Nephron (organoid): ENCODE results near the gene GIMAP2.

Experiments
- H3K27ac Mint-ChIP-seq, 3 experiments: 2 replicates each; pipeline ENCODE4 v1.8.0; 2020; ENCODE audit warnings: mixed read lengths in 3 of 3, mild to moderate bottlenecking in 2 of 3, moderate library complexity in 1 of 3
- H3K27me3 Mint-ChIP-seq: 2 replicates; pipeline ENCODE4 v1.8.0; 2021; ENCODE audit warnings: low read depth, mild to moderate bottlenecking, moderate library complexity, mixed read lengths
- H3K36me3 Mint-ChIP-seq: 2 replicates; pipeline ENCODE4 v1.8.0; 2020; ENCODE audit warnings: low read depth, mixed read lengths
- H3K4me1 Mint-ChIP-seq: 2 replicates; pipeline ENCODE4 v1.8.0; 2020; ENCODE audit warnings: mixed read lengths
- H3K4me3 Mint-ChIP-seq, 3 experiments: 2 replicates each; pipeline ENCODE4 v1.8.0; 2020; ENCODE audit warnings: mild to moderate bottlenecking in 3 of 3, mixed read lengths in 3 of 3, moderate library complexity in 2 of 3
- H3K9me3 Mint-ChIP-seq: 2 replicates; pipeline ENCODE4 v1.8.0; 2020; ENCODE audit warnings: mixed read lengths
- TF ChIP-seq, protein P1 (sequence below), 3 experiments: fragments of 200-600 bp; sonication (generic); IDR thresholded peaks; one replicate each; pipeline ENCODE4 v1.5.0; 2021; ENCODE audit warnings: antibody characterized with exemption in 3 of 3; ENCODE audit not compliant: unreplicated experiment in 3 of 3

Gene GIMAP2

DNA sequence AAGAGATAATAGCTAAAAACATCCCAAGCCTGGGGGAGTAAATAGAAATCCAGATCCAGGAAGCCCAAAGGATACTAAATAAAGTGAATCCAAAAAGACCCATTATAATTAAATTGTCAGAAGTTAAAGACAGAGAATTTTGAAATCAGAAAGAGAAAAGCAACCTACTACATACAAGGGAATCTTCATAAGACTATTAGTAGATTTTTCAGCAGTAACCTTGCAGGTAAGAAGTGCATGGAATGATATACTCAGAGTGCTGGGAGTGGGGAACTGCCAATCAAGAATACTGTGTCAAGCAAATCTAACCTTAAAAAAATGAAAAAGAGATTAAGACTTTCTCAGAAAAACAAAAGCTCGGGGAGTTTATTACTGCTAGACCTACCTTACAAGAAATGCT lies 17.7 kb downstream of the GIMAP2 start:
- TF ChIP-seq, protein P1, sequence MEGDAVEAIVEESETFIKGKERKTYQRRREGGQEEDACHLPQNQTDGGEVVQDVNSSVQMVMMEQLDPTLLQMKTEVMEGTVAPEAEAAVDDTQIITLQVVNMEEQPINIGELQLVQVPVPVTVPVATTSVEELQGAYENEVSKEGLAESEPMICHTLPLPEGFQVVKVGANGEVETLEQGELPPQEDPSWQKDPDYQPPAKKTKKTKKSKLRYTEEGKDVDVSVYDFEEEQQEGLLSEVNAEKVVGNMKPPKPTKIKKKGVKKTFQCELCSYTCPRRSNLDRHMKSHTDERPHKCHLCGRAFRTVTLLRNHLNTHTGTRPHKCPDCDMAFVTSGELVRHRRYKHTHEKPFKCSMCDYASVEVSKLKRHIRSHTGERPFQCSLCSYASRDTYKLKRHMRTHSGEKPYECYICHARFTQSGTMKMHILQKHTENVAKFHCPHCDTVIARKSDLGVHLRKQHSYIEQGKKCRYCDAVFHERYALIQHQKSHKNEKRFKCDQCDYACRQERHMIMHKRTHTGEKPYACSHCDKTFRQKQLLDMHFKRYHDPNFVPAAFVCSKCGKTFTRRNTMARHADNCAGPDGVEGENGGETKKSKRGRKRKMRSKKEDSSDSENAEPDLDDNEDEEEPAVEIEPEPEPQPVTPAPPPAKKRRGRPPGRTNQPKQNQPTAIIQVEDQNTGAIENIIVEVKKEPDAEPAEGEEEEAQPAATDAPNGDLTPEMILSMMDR (IDR thresholded peaks at IDR 0.05; ENCODE audit: unreplicated experiment in 3 of 3): no peak
- Mint-ChIP-seq H3K9me3 (peaks cover 53% of the 10 kb centered on the region), H3K36me3 (peaks cover 3% of the 10 kb centered on the region), H3K4me3 (no peak overlapping the region), H3K4me1 (no peaks in the 10 kb centered on the region), H3K27me3 (no peaks in the 10 kb centered on the region), H3K27ac (no peak overlapping the region)

DNA sequence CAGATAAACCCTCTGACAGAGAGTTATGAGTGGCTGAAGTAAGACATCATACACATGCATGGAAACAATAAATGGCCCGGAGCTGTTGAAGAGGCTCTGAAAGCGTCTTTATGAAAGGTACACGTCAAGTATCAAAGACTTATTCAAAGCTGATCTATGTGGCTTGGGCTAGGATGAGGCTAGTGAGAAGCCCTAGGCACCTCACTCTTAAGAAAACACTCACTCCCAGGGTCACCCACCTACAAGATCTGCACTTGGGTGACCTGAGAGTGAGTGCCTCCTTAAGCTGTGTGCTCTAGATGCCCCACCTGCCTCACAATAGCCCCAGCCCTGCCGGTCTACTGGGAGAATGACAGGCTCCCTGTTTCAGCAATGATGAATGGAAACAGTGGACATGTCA lies 29.8 kb downstream of the GIMAP2 start:
- Mint-ChIP-seq H3K27ac (no peak overlapping the region), H3K36me3 (no peaks in the 10 kb centered on the region), H3K4me3 (no peak overlapping the region), H3K4me1 (peaks cover 13% of the 10 kb centered on the region), H3K27me3 (no peaks in the 10 kb centered on the region), H3K9me3 (peaks cover 18% of the 10 kb centered on the region)
- TF ChIP-seq, protein P1 (IDR thresholded peaks at IDR 0.05; ENCODE audit: unreplicated experiment in 3 of 3): no peak

DNA sequence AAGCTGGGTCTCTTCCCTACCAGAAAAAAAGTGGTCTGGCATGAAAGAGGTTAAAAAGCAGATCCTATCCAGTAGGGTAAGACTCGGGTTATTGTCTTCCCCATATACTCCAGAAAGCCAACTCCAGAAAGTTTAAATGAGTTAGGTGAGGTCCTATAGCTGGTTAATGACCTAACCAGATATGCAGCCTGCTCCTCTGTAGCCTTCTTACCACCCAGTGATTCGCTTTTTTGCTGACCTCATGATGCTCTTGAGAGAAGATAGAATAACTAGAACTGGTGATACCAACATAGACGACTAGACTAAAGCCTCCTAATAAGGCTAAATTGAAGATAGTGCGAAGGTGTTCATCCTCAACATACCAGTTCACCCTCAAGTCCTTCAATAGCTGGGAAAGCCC lies 30.2 kb downstream of the GIMAP2 start:
- H3K4me1 Mint-ChIP-seq: peaks cover 13% of the 10 kb centered on the region
- peaks cover 18% of the 10 kb centered on the region for H3K9me3 Mint-ChIP-seq
- H3K27ac Mint-ChIP-seq: no peak overlapping the region
- TF ChIP-seq, protein P1 (IDR thresholded peaks at IDR 0.05; ENCODE audit: unreplicated experiment in 3 of 3): no peak
- H3K27me3 Mint-ChIP-seq: no peaks in the 10 kb centered on the region
- no peak overlapping the region for H3K4me3 Mint-ChIP-seq
- no peaks in the 10 kb centered on the region for H3K36me3 Mint-ChIP-seq

DNA sequence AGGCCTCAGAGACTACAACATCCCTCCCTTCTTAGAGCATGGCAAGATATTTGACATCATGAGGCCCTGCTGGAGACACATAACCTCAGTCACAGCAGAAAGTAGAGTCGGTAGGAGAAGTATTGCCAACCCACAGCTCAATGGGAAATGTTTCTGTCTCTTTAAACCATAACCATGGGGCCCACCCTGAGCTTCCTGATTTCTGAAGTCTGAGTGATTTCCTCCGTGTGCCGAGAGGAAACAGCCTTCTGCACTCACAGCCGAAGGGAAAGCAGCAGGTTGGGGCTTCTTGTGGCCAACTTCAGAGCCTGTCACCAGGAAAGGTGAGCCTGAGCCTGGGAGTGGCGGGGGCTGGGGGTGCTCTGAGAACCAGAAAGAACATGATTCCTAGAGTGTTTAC lies 30.9 kb downstream of the GIMAP2 start, which contains the start of gene GIMAP1:
GIMAP1 (plus strand) TSS at position 246 of the 400 bp plus-strand sequence. CDS start 2,435 bp downstream, outside the sequence.
- H3K36me3 Mint-ChIP-seq: no peaks in the 10 kb centered on the region
- H3K4me1 Mint-ChIP-seq: peaks cover 13% of the 10 kb centered on the region
- peaks cover 18% of the 10 kb centered on the region for H3K9me3 Mint-ChIP-seq
- TF ChIP-seq, protein P1 (IDR thresholded peaks at IDR 0.05; ENCODE audit: unreplicated experiment in 3 of 3): no peak
- peak within 1 kb of the TSS in 1 of 3 experiments; percentile 12 for H3K27ac Mint-ChIP-seq
- H3K27me3 Mint-ChIP-seq: no peaks in the 10 kb centered on the region
- H3K4me3 Mint-ChIP-seq: peak within 1 kb of the TSS in 2 of 3 experiments; percentile 36 to 48

DNA sequence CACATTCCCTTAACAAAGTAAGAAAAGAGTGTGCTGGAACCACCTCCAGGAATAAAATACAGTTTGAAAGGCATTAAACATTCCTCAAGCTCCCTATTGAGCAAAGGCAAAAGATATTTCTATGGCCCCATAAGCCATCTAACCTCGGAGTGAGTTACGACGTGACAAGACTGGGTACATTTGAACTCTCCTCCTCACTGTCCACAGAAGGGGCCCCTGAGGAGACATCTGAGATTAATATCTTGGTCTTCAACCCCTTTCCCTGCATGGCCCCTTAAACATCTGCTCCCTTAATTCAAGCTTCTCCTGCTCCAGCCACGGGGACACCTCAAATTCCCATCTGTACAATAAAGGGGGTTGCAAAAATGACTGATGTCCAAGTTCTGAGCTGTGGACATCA lies 31.4 kb downstream of the GIMAP2 start:
- Mint-ChIP-seq H3K27ac (peak overlapping the region in 1 of 3 experiments; percentile 12), H3K36me3 (no peaks in the 10 kb centered on the region), H3K9me3 (peaks cover 18% of the 10 kb centered on the region), H3K4me3 (peak overlapping the region in 1 of 3 experiments; percentile 44), H3K27me3 (no peaks in the 10 kb centered on the region), H3K4me1 (peaks cover 13% of the 10 kb centered on the region)
- TF ChIP-seq, protein P1 (IDR thresholded peaks at IDR 0.05; ENCODE audit: unreplicated experiment in 3 of 3): no peak

DNA sequence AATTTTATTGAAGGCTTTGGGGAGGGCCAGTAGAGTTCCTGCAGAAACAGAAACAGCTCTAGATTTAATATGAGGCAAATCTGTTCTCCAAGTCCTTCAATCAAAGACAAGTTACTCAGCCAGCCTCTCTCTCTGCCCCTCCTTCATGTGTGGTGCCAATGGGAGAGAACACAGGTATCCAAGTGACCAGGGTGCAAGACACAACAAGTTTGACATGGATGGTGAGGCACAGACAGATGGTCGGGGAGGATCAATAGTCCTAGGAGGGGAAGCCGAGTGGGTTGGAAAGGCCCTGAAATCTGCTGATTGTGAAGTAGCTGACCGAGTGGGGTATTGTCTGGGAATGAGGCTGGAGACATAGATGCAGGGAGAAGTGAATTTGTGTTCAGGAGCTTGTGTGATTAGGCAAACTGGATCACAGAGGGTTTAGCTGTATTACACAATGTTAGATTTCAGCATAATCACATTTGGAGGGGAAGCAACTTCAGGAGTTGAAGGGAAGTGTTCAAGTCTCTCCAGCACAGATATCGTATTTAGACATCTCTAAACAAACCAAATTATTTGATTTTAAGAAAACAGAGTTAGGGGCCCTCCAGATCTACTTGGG lies 32.4 kb downstream of the GIMAP2 start:
- Mint-ChIP-seq H3K27me3 (no peaks in the 10 kb centered on the region), H3K4me3 (no peak overlapping the region), H3K9me3 (peaks cover 10% of the 10 kb centered on the region), H3K27ac (peak overlapping the region in 1 of 3 experiments; percentile 47), H3K4me1 (peaks cover 13% of the 10 kb centered on the region), H3K36me3 (no peaks in the 10 kb centered on the region)
- TF ChIP-seq, protein P1 (IDR thresholded peaks at IDR 0.05; ENCODE audit: unreplicated experiment in 3 of 3): no peak
